Cardiac muscle cell (in vitro differentiated cells and primary cell): Measurements from ENCODE around the gene SIPA1L2. TPM values are rescaled to one million over a fixed set of nuclear protein-coding genes. Genes with fewer than 3 reads are reported as not detected.

Experiments
- DNase-seq, 2 donors: peaks; one replicate each; pipeline versions ENCODE4 v3.0.0 to v3.0.0-alpha.2; 2010 to 2017; ENCODE audit warnings: low read depth in 1 of 2, low spot score in 1 of 2
- H3K27ac ChIP-seq: fragments of 200-600 bp; sonication (generic); 2 replicates; pipeline ENCODE4 v1.5.1; 2016
- H3K27me3 ChIP-seq: fragments of 200-600 bp; sonication (generic); 2 replicates; pipeline ENCODE4 v1.6.0; 2016; ENCODE audit warnings: control low read depth
- H3K36me3 ChIP-seq: fragments of 200-600 bp; sonication (generic); 2 replicates; pipeline ENCODE4 v1.5.1; 2016; ENCODE audit warnings: control low read depth
- H3K4me1 ChIP-seq: fragments of 200-600 bp; sonication (generic); 2 replicates; pipeline ENCODE4 v1.8.1; 2017; ENCODE audit warnings: low read depth, mild to moderate bottlenecking, mixed run types
- H3K4me3 ChIP-seq: fragments of 200-600 bp; sonication (generic); 2 replicates; pipeline ENCODE4 v1.5.1; 2016; ENCODE audit warnings: mild to moderate bottlenecking
- H3K9me3 ChIP-seq: fragments of 200-600 bp; sonication (generic); 2 replicates; pipeline ENCODE4 v1.5.1; 2017; ENCODE audit warnings: low read depth, mild to moderate bottlenecking, control low read depth
- polyA plus RNA-seq: library from polyadenylated mRNA; unstranded; fragments of >200 nt; fragmentation: Nextera tagmentation; extraction: Ambion mirVana; gene quantifications from 2 replicates; pipeline ENCODE4 v1.2.1, GENCODE V29; 2016
- total RNA-seq: library from RNA; depleted of rRNA; stranded (reverse); fragments of >200 nt; gene quantifications from 2 replicates; pipeline ENCODE4 v1.2.3, GENCODE V29; 2016
- TF ChIP-seq, protein P1 (sequence below): IDR thresholded peaks from 2 replicates; pipeline ENCODE4 v1.5.1; 2012; ENCODE audit warnings: low read depth, mild to moderate bottlenecking, low read length

The SIPA1L2 gene
- total and polyA plus RNA-seq, 2 experiments from 2014 or later, result 57.1 to 143 TPM

DNA sequence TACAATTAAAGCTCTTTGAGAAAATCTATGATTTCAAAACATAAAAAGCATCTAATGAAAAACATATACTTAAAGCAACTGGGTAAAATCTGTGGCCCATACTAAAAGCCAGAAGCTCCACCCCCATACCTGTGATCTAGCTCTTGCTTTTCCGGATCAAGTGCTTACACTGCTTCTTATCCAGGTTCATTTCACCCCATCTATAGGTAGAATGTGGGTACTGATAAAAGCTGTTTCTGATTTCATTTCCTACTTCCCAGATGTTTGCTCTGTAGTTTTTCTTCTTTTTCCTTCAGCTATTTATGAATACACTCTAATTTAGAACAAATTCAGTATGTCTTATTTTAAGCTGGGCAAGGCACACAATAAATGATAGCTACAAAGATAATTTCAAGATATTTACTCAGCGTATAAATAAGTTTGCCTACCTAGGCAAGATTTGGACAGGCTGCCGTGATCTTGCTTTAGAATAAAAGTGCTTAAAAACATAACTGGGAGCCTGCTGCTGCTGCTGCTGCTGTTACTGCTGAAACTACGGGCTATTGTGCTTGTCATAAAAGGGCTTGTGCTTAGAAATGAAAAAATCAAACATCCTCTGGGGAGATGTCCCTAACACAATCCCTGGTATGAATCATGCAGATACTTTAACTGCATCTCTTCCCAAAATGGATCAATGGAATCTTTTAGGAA is 2.1 kb downstream of the SIPA1L2 start:
- peaks cover 22% of the 10 kb centered on the region for H3K4me1 ChIP-seq
- DNase-seq, result peak; percentile 25 to 42
- TF ChIP-seq, protein P1, sequence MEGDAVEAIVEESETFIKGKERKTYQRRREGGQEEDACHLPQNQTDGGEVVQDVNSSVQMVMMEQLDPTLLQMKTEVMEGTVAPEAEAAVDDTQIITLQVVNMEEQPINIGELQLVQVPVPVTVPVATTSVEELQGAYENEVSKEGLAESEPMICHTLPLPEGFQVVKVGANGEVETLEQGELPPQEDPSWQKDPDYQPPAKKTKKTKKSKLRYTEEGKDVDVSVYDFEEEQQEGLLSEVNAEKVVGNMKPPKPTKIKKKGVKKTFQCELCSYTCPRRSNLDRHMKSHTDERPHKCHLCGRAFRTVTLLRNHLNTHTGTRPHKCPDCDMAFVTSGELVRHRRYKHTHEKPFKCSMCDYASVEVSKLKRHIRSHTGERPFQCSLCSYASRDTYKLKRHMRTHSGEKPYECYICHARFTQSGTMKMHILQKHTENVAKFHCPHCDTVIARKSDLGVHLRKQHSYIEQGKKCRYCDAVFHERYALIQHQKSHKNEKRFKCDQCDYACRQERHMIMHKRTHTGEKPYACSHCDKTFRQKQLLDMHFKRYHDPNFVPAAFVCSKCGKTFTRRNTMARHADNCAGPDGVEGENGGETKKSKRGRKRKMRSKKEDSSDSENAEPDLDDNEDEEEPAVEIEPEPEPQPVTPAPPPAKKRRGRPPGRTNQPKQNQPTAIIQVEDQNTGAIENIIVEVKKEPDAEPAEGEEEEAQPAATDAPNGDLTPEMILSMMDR, result peak; percentile 25
- H3K27me3 ChIP-seq, result no peaks in the 10 kb centered on the region
- H3K36me3 ChIP-seq, result no peaks in the 10 kb centered on the region
- peak overlapping the region; percentile 75 for H3K4me3 ChIP-seq
- no peak overlapping the region for H3K27ac ChIP-seq
- no peaks in the 10 kb centered on the region for H3K9me3 ChIP-seq

DNA sequence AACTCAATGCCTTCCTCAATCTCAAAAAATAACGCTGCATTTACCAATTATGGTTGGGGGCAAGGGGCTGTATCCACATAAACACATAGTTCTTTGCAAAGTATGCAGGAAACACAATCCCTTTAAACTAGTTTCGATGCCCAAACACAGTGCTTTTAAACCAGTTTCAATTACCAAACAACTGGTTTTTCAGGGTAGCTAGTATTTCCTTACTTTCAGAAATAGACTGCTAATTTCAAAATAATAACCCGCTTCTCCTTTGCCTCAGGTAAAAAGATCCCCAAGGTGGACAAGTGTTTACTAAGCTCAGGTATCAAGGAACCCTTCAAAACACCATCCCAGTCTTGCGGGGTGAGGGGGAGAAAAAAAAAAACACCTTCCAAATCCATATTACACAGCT is 2.8 kb downstream of the SIPA1L2 start:
- DNase-seq, result no peak
- Histone ChIP-seq H3K27me3 (no peaks in the 10 kb centered on the region), H3K4me1 (peaks cover 28% of the 10 kb centered on the region), H3K27ac (no peak overlapping the region), H3K36me3 (no peaks in the 10 kb centered on the region), H3K4me3 (peak overlapping the region; percentile 75), H3K9me3 (no peaks in the 10 kb centered on the region)
- TF ChIP-seq, protein P1, result no peak

DNA sequence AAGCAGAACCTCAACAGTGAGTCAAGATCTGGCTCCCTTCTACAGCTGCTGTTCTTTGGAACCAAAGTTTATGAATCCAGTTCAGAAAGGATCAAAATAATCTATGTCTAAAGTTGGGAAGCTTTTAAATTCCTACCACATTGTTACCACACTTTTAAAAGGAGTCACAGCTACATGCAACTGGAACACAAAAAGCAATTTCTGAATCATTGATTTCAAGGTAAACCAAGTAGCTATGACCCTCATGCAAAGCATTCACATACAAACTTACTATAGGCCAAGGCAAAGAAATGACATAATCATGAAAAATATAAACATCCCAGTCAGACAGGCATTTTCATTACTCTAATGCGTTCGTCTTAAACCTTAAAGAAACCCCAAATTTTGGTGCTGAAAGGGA is 3.5 kb downstream of the SIPA1L2 start:
- Histone ChIP-seq H3K4me1 (peaks cover 31% of the 10 kb centered on the region), H3K27me3 (no peaks in the 10 kb centered on the region), H3K4me3 (peak overlapping the region; percentile 75), H3K27ac (no peak overlapping the region), H3K36me3 (no peaks in the 10 kb centered on the region), H3K9me3 (no peaks in the 10 kb centered on the region)
- no peak for DNase-seq
- TF ChIP-seq, protein P1, result no peak

DNA sequence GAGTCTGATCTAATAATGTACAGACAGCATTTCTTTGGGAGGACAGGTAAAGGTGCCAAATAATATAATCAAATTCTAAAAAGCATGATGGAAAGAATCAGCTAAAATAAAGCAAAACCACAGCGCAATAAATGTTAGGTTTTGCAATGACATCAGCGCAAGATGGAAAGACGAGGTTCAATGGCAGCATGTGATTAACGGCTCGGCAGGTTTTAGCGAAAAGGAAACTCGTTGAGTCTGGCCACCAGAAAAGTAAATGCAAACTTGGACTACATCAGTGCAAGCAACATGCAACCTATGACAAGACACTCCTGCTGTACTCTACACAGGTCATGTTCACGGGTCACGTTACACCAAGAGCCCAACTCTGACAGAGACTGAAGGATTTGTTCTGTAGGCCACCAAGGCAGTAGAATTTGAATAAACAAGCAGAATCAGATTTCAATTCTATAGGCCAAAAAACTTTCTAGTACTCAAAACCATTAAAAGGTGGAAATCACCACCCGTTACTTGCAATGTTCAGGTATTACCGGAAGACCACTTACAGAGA is 4.5 kb downstream of the SIPA1L2 start:
- H3K4me3 ChIP-seq, result no peak overlapping the region
- TF ChIP-seq, protein P1, result no peak
- DNase-seq, result no peak
- no peaks in the 10 kb centered on the region for H3K27me3 ChIP-seq
- H3K27ac ChIP-seq, result no peak overlapping the region
- H3K9me3 ChIP-seq, result no peaks in the 10 kb centered on the region
- no peaks in the 10 kb centered on the region for H3K36me3 ChIP-seq
- peaks cover 38% of the 10 kb centered on the region for H3K4me1 ChIP-seq

DNA sequence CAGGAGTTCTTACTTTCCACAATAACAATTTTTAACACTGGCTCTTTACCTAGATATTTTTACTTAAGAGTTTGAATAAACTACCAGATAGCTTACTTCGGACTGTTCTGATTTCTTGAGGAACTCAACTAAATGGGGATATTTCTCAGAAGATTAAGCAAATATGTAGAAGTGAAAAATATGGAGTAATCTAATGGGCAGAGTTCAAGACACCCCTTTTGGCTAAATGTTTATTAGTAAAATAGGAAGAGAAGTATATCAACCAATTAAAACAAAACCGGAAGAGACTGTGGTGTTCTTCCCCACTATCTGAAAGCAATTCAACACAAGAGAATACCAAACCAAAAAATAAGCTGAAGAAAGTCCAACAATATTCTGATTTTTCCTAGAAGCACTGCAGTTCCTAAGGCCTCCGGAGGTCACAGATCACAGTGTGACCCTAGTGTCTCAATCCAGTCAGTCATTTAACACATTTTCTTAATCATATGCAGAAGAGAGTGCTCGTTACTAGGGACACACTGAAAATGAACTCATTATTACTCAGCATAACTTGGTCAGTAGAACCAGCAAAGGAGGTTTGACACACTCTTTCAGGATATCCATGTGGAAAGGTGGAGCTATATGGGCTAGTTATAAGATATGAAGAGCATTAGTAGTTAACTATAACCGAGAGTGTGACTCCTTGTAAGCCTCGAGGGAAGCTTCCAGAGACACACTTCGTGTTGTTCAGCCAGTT is 5.2 kb downstream of the SIPA1L2 start:
- no peak overlapping the region for H3K27ac ChIP-seq
- no peak overlapping the region for H3K4me3 ChIP-seq
- no peak for DNase-seq
- H3K4me1 ChIP-seq, result peaks cover 44% of the 10 kb centered on the region
- no peaks in the 10 kb centered on the region for H3K36me3 ChIP-seq
- TF ChIP-seq, protein P1, result no peak
- no peaks in the 10 kb centered on the region for H3K27me3 ChIP-seq
- H3K9me3 ChIP-seq, result no peaks in the 10 kb centered on the region
